ENCODE results near the gene MEGF11. TPM values are rescaled to one million over a fixed set of nuclear protein-coding genes. Genes with fewer than 3 reads are reported as not detected.

MEGF11 gene
- total RNA-seq, 4 donors from 2014 or later, result 0.97 to 10.6 (median 4.0) TPM

DNA sequence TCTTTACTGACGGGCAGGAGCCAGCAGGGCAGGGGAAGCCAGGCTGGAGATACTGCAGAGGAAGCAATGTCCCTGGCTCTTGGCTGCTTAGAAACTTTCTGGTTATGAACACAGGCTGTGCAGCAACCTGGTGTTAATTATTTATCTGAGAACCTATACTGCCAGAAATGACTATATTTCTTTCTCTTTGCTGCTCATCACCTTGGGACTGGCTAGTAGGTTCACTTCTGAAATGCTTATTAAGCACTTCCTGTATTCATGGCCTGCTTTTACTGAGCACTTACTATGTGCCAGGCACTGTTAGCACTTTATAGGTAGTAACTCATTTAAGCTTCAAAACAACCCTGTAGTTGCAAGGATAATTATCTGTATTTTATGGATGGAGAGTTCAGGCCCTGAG, 326.7 kb downstream of the MEGF11 start:
- 84 to 91% methylated on average over 1 of the region's 1 CpG for WGBS, 2 donors
- TF ChIP-seq, protein P1, sequence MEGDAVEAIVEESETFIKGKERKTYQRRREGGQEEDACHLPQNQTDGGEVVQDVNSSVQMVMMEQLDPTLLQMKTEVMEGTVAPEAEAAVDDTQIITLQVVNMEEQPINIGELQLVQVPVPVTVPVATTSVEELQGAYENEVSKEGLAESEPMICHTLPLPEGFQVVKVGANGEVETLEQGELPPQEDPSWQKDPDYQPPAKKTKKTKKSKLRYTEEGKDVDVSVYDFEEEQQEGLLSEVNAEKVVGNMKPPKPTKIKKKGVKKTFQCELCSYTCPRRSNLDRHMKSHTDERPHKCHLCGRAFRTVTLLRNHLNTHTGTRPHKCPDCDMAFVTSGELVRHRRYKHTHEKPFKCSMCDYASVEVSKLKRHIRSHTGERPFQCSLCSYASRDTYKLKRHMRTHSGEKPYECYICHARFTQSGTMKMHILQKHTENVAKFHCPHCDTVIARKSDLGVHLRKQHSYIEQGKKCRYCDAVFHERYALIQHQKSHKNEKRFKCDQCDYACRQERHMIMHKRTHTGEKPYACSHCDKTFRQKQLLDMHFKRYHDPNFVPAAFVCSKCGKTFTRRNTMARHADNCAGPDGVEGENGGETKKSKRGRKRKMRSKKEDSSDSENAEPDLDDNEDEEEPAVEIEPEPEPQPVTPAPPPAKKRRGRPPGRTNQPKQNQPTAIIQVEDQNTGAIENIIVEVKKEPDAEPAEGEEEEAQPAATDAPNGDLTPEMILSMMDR (IDR thresholded peaks at IDR 0.05), result no peak
- TF ChIP-seq POLR2A (IDR thresholded peaks at IDR 0.05), result no peak
- no peak for DNase-seq (ENCODE audit: low spot score in 2 of 2)
- no peak overlapping the region for H3K4me3 ChIP-seq (ENCODE audit: low read depth, poor library complexity, severe bottlenecking)
- intact Hi-C loops (cut with DNase I; ENCODE audit: low total_unique reads), result no loop called here

- no peak for DNase-seq (ENCODE audit: low spot score in 2 of 2)
- no peak overlapping the region for H3K4me3 ChIP-seq (ENCODE audit: low read depth, poor library complexity, severe bottlenecking)
- TF ChIP-seq POLR2A (IDR thresholded peaks at IDR 0.05), result no peak
- TF ChIP-seq, protein P1 (IDR thresholded peaks at IDR 0.05), result no peak
- 96 to 100% methylated on average over 1 of the region's 1 CpG for WGBS, 2 donors
- intact Hi-C loops (cut with DNase I; ENCODE audit: low total_unique reads), result no loop called here
Measured at GRCh38 chr15:65926459-65926858, 327.1 kb downstream of the MEGF11 start.

DNA sequence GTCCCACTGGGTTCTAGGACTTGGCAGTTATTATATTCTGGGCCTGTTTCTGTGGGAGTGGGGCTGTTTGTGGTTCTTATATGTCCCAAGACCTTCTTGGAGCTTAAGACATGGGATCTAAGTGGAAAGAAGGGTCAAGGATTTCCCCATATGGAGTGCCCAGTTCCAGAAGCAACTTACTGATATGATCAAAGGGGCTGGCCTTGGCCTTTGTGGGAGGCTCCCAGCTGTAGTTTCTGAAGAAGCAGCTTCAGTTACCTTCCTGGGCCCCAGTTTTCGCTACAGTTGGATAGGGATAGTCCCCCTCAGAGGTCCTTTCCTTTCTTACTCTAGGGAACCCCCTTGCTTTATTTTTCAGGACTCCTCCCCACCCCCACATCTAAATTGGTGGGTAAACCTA, 328.2 kb downstream of the MEGF11 start:
- H3K4me3 ChIP-seq (ENCODE audit: low read depth, poor library complexity, severe bottlenecking), result no peak overlapping the region
- no peak for DNase-seq (ENCODE audit: low spot score in 2 of 2)
- no peak for TF ChIP-seq POLR2A (IDR thresholded peaks at IDR 0.05)
- TF ChIP-seq, protein P1 (IDR thresholded peaks at IDR 0.05), result no peak
- intact Hi-C loops (cut with DNase I; ENCODE audit: low total_unique reads), result no loop called here
- 95 to 100% methylated on average over 1 of the region's 1 CpG for WGBS, 2 donors

GRCh38 chr15:65924004-65924403, 329.5 kb downstream of the MEGF11 start:
- H3K4me3 ChIP-seq (ENCODE audit: low read depth, poor library complexity, severe bottlenecking), result no peak overlapping the region
- intact Hi-C loops (cut with DNase I; ENCODE audit: low total_unique reads), result no loop called here
- no peak for DNase-seq (ENCODE audit: low spot score in 2 of 2)
- 76 to 83% methylated on average over 3 of the region's 3 CpGs for WGBS, 2 donors
- no peak for TF ChIP-seq POLR2A (IDR thresholded peaks at IDR 0.05)
- TF ChIP-seq, protein P1 (IDR thresholded peaks at IDR 0.05), result no peak

GRCh38 chr15:65923264-65923663, 330.3 kb downstream of the MEGF11 start:
- TF ChIP-seq, protein P1 (IDR thresholded peaks at IDR 0.05), result no peak
- no peak for TF ChIP-seq POLR2A (IDR thresholded peaks at IDR 0.05)
- no peak for DNase-seq (ENCODE audit: low spot score in 2 of 2)
- 61 to 74% methylated on average over 5 of the region's 5 CpGs for WGBS, 2 donors
- intact Hi-C loops (cut with DNase I; ENCODE audit: low total_unique reads), result no loop called here
- H3K4me3 ChIP-seq (ENCODE audit: low read depth, poor library complexity, severe bottlenecking), result no peak overlapping the region

DNA sequence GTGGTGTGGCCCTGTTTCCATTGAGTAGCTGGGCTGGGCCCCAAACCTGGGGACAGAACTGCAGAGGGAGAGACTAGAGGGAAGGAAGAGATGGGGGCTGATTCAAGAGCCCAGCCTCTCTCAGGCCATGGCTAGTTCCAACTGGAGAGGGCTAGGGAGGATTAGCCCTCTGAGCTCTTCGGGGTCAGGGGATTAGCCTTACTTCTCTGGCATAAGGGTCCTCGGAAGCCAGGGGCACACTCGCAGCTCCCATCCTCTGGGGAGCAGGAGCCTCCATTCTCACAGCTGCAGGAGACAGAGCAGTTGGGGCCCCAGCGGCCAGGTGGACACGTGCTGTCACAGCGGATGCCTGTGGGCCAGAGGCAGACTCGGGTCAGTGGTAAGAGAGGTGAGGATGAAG, 330.9 kb downstream of the MEGF11 start:
- WGBS, 2 donors, result 88 to 95% methylated on average over 4 to 7 of the region's 7 CpGs
- intact Hi-C loops (cut with DNase I; ENCODE audit: low total_unique reads), result no loop called here
- no peak overlapping the region for H3K4me3 ChIP-seq (ENCODE audit: low read depth, poor library complexity, severe bottlenecking)
- no peak for DNase-seq (ENCODE audit: low spot score in 2 of 2)
- TF ChIP-seq, protein P1 (IDR thresholded peaks at IDR 0.05), result no peak
- TF ChIP-seq POLR2A (IDR thresholded peaks at IDR 0.05), result no peak
